GM13976 (cell line): ENCODE measurements around the gene RASGRF2.
"Not testable (repeated sequence)": the region's sequence is repeated elsewhere in the genome, so short reads cannot be mapped to it uniquely, and the experiment has no call there.

Source experiments
- DNase-seq: peaks from one replicate; pipeline ENCODE4 v3.0.0; 2012; ENCODE audit warnings: low spot score
- CTCF ChIP-seq: IDR thresholded peaks from 2 replicates; pipeline ENCODE4 v1.5.1; 2012; ENCODE audit warnings: borderline replicate concordance, mild to moderate bottlenecking; ENCODE audit not compliant: insufficient read depth; ENCODE audit errors: extremely low read depth, missing control alignments, control extremely low read depth
- in situ Hi-C: fragments of 300-500 bp; cut with MboI; formaldehyde crosslinking; loops from one replicate; pipeline ENCODE4 v1.12.0; 2022; ENCODE audit warnings: low sequenced_read_pairs, mixed read lengths, inconsistent platforms; ENCODE audit not compliant: unreplicated experiment

RASGRF2 gene

GRCh38 chr5:81121836-81122630, 161.9 kb downstream of the RASGRF2 start:
- no peak for TF ChIP-seq CTCF
- no peak for DNase-seq
- in situ Hi-C loops = no loop called here

GRCh38 chr5:81124689-81125088, 164.5 kb downstream of the RASGRF2 start:
- in situ Hi-C loops = not testable (repeated sequence)

GRCh38 chr5:81125959-81126358, 165.8 kb downstream of the RASGRF2 start:
- no peak for DNase-seq
- no peak for TF ChIP-seq CTCF
- in situ Hi-C loops = no loop called here

More at GRCh38 chr5:81124689-81125088, 164.5 kb downstream of the RASGRF2 start:
- not testable (repeated sequence) for DNase-seq

GRCh38 chr5:81128416-81128815, 168.3 kb downstream of the RASGRF2 start:
- TF ChIP-seq CTCF = no peak
- DNase-seq = no peak
- in situ Hi-C loops = no loop called here

- in situ Hi-C loops = no loop called here
- TF ChIP-seq CTCF = no peak
- no peak for DNase-seq
These were observed 172.2 kb downstream of the RASGRF2 start for GRCh38 chr5:81132381-81132780.

- in situ Hi-C loops = no loop called here
- no peak for TF ChIP-seq CTCF
- no peak for DNase-seq
These were observed 173.9 kb downstream of the RASGRF2 start for GRCh38 chr5:81134066-81134465.

GRCh38 chr5:81134566-81134965, 174.4 kb downstream of the RASGRF2 start:
- no peak for TF ChIP-seq CTCF
- no peak for DNase-seq
- in situ Hi-C loops = no loop called here
